K562 treated with DMSO at 1 percent for 48 hours (cell line): ENCODE results near the gene OR10K2. TPM values are rescaled to one million over a fixed set of nuclear protein-coding genes. Genes with fewer than 3 reads are reported as not detected.

Source experiments
- total RNA-seq: library from RNA; unstranded; fragments of 300-600 nt; gene quantifications from 2 replicates; pipeline ENCODE4 v1.2.3, GENCODE V29; 2022; ENCODE audit warnings: low replicate concordance; ENCODE audit errors: extremely low read depth

The OR10K2 gene
- total RNA-seq = not detected in 2 replicates

GRCh38 chr1:158426137-158426536 is at the start of gene OR10K2:
OR10K2 (minus strand) TSS chr1:158426237; CDS start chr1:158420866, 5,371 bp downstream.

GRCh38 chr1:158471920-158472319 is 45.9 kb upstream of the OR10K2 start, which contains the start of gene OR10R2:
OR10R2 (plus strand) TSS chr1:158472220; CDS start chr1:158472326, 106 bp downstream.

GRCh38 chr1:158461534-158461933 is 35.5 kb upstream of the OR10K2 start, which contains the start of gene OR10K1:
OR10K1 (plus strand) TSS chr1:158461834; CDS start chr1:158465562, 3,728 bp downstream.

GRCh38 chr1:158398818-158399514 is 27.1 kb downstream of the OR10K2 start, which contains the start of gene OR10T2:
OR10T2 (minus strand) TSS chr1:158399466; CDS start chr1:158399466, 0 bp downstream.

Other genes with a start within 250 kb of the OR10K2 start
- gene CD1D, start 245.3 kb downstream of the OR10K2 start, total RNA-seq = not detected in 2 replicates
- not detected in 2 replicates for gene CD1A, start 171.8 kb downstream of the OR10K2 start, total RNA-seq
- not detected in 2 replicates for gene CD1C, start 136.3 kb downstream of the OR10K2 start, total RNA-seq
- not detected in 2 replicates for gene CD1B, start 94.7 kb downstream of the OR10K2 start, total RNA-seq
- not detected in 2 replicates for gene CD1E, start 72.3 kb downstream of the OR10K2 start, total RNA-seq
- gene OR10T2, start 26.8 kb downstream of the OR10K2 start, total RNA-seq = not detected in 2 replicates
- not detected in 2 replicates for gene OR10K1, start 35.6 kb upstream of the OR10K2 start, total RNA-seq
- gene OR10R2, start 46.0 kb upstream of the OR10K2 start, total RNA-seq = not detected in 2 replicates
- gene OR6Y1, start 128.2 kb upstream of the OR10K2 start, total RNA-seq = not detected in 2 replicates
- not detected in 2 replicates for gene OR6P1, start 144.3 kb upstream of the OR10K2 start, total RNA-seq
- not detected in 2 replicates for gene OR10X1, start 153.7 kb upstream of the OR10K2 start, total RNA-seq
- not detected in 2 replicates for gene OR10Z1, start 179.0 kb upstream of the OR10K2 start, total RNA-seq